Cerebellar nuclear complex (tissue), 1 donor: ENCODE measurements around the gene SCNN1B.
"Not testable (repeated sequence)": the region's sequence is repeated elsewhere in the genome, so short reads cannot be mapped to it uniquely, and the experiment has no call there.

Source experiments
- DNase-seq, 2 experiments: peaks; one replicate each; lab custom pipeline; 2025; lab: John Stamatoyannopoulos, UW

Gene SCNN1B

GRCh38 chr16:23288726-23289512 is 13.2 kb upstream of the SCNN1B start:
- no peak for DNase-seq

DNA sequence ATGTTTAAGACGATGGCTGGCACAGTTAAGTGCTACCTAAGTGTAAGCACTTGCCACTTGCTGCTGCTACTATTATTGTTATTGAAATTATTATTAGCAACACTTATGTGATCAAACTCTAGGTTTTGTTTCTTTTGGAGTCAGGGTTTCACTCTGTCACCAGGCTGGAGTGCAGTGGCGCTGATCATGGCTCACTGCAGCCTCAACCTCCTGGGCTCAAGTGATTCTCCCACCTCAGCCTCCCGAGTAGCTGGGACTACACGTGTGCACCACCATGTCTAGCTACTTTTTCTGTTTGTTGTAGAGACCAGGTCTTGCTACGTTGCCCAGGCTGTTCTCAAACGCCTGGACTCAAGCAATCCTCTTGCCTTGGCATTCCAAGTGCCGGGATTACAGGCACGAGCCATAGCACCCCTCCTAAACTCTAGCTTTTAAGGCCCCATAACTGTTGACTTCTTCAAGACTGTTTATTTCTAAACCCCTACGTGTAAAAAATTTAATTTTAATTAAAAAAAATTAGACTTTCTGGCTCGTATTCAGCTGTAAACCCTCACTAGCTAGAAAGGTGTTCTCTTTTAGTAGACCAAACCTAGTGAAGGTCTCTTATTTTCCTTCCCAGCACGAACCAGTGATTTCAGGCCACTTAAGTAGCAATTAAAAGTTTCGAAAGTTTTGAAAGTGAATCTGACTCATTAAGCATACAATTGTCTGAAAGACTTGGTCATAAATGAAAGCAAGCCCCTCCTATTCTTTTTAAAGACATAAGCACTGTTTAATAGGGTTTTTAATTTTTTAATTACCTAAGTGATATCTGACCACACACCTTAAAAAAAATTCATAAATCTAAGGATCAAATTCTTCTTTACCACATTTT is 11.7 kb upstream of the SCNN1B start:
- no peak for DNase-seq

DNA sequence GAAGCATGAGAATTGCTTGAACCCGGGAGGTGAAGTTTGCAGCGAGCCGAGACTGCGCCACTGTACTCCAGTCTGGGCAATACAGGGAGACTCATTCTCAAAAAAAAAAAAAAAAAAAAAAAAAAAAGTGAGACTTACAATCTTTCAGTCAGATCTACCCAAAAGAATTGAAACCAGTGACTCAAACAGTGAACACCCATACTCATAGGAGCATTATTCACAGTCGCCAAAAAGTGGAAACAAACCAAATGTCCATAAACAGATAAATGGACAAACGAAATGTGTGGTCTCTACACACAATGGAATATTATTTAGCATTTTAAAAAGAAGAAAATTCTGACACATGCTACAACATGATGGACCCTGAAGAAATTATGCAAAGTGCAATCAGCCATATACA is 9.1 kb upstream of the SCNN1B start:
- no peak for DNase-seq

- DNase-seq: no peak
Observed at GRCh38 chr16:23294260-23294659, 7.8 kb upstream of the SCNN1B start.

DNA sequence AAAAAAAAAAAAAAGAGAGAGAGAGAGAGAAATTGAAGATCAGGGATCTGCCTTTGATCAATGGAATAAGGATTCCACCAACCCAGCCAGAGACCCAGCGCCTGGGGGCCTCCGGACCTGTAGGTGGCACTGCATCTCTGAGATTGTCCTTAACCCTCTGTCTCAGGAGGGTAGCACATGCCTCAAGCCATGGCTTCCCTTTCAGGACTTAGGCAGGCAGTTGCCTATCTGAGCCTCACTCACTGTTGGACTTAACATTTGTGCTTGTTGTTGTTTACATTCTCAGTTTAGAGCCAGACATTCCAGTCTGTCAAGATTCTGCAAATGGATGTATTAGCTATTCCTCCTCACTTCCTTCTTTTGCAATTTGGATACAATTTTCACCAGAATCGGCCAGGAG is 5.1 kb upstream of the SCNN1B start:
- no peak for DNase-seq

- DNase-seq: no peak
Observed at GRCh38 chr16:23298290-23298915, 3.7 kb upstream of the SCNN1B start.

GRCh38 chr16:23299815-23300214 is 2.3 kb upstream of the SCNN1B start:
- not testable (repeated sequence) for DNase-seq

- DNase-seq: no peak
Observed at GRCh38 chr16:23301251-23302044, 654 bp upstream of the SCNN1B start.

- DNase-seq: no peak
Observed at GRCh38 chr16:23303685-23304084, 1.6 kb downstream of the SCNN1B start.

- no peak for DNase-seq
Observed at GRCh38 chr16:23304620-23305019, 2.5 kb downstream of the SCNN1B start.

- DNase-seq: no peak
Observed at GRCh38 chr16:23306199-23307100, 4.3 kb downstream of the SCNN1B start.

- DNase-seq: no peak
Observed at GRCh38 chr16:23310217-23310616, 8.1 kb downstream of the SCNN1B start.

GRCh38 chr16:23310744-23311143 is 8.6 kb downstream of the SCNN1B start:
- DNase-seq: no peak

DNA sequence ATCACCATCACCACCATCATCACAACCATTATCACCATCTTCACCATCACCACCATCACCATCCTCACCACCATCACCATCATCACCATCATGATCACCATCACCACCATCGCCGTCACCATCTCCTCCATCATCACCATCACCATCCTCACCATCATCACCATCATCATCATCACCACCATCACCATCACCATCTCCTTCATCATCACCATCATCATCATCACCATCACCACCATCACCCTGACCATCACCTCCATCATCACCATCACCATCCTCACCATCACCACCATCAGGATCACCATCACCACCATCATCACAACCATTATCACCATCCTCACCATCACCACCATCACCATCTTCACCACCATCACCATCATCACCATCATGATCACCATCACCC is 14.1 kb downstream of the SCNN1B start:
- DNase-seq: no peak

GRCh38 chr16:23316634-23317265 is 14.6 kb downstream of the SCNN1B start:
- DNase-seq: no peak

DNA sequence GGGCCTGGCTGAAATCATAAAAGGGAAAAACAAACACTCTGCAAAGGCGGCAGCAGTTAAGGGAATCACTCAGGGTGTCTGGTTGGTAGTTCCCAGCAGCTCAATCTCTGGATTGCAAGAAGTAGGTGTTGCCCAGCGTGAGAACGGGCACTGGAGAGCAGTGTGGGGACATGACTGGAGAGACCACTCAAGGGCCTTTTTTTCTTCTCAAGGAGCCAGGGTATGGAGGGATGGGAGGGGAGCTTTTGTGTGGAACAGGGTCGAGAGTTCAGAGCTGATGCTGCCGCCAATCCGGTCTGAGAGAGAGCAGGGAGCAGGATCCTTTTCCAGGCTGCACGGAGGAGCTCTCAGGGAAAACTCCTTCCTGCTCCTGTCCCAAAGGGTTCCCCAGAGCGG is 15.2 kb downstream of the SCNN1B start:
- no peak for DNase-seq

DNA sequence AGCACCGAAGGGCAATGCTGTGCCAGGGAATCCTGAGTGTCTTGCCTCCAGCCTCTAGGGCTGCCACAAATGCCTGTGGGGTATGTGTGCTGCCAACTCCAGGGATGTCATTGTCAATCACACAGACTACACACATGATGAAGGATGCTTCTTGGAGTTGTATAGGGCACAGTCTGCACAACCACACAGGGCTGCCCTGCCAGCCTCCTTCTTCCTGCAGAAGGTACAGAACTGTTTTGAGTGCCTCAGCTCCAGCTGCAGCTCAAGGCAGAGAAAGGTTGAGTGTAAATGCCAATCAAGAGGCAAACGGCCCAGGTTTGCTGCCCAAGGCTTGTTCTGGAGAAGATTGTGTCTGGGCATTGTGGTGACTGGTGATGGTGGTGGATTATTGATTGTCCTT is 15.6 kb downstream of the SCNN1B start:
- DNase-seq: no peak

GRCh38 chr16:23318639-23319038 is 16.5 kb downstream of the SCNN1B start:
- DNase-seq: no peak

GRCh38 chr16:23319861-23320615 is 17.9 kb downstream of the SCNN1B start:
- no peak for DNase-seq

- DNase-seq: no peak
Observed at GRCh38 chr16:23320693-23321092, 18.6 kb downstream of the SCNN1B start.
